ENCODE results near the gene GCNA. TPM values are rescaled to one million over a fixed set of nuclear protein-coding genes. Genes with fewer than 3 reads are reported as not detected.

The GCNA gene
- total RNA-seq, 2 donors from 2014 or later: 4.9 to 10.7 TPM

DNA sequence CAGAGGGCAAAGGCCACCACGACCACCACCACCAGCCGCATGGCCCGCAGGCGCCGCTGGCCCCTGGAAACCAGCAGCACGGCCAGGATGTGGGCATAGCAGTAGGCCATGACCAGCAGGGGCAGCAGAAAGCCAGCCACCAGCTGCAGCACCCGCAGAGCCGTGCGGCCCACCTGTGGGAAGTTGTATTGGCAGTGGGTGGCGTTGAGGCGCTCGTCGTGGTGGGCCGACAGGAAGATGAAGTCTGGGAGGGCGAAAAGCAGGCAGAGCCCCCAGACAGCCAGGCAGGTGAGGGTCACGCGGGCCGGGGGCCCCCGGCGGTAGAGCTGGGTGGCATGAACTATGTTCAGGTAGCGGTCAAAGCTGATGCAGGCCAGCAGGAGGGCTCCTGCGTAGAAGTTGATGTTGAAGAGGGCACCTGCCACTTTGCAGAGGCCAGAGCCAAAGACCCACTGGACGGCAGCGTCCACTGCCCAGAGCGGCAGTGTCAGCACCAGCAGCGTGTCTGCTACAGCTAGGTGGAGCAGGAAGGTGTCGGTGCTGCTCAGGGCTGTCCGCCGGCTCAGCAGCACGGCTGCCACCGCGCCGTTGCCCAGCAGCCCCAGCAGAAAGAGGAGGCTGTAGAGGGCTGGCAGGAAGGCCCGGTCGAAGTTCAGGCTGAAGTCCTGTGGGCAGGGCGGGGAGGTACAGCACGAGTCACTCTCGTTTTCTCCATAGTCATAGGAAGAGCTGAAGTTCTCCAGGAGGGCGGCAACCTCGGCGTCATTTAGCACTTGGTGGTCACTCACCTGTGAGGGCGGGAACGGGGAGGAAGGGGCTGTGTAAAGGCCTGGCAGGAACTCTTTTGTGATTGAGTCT is 38.7 kb downstream of the GCNA start:
- H3K27me3 Mint-ChIP-seq: no peaks in the 10 kb centered on the region
- H3K36me3 Mint-ChIP-seq (ENCODE audit: low read depth): peaks cover 65% of the 10 kb centered on the region
- peak overlapping the region; percentile 93 for H3K27ac Mint-ChIP-seq
- peak overlapping the region; percentile 78 for H3K4me3 Mint-ChIP-seq
- no peaks in the 10 kb centered on the region for H3K9me3 Mint-ChIP-seq
- no peak for ATAC-seq (replicated peaks)
- H3K4me1 Mint-ChIP-seq: peaks cover 19% of the 10 kb centered on the region

DNA sequence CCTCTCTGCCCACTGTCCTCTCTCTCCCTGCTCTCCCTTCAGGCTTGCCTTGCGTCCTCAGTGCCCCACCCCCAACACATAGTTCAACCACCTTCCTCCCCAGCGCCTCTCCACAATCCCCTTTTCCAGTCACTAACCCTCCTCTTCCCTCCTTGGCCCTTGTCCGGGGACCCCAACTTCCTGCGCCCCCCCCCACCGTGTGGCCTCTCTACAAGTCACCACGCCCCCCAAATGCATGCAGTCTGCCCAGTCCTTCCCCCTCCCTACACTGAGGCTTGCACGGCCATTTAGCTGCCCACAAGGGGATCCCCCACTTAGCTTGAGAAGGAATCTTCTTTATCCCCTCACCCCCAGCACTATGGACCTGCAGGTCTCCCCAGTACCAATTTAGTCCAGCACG is 39.5 kb downstream of the GCNA start:
- H3K4me3 Mint-ChIP-seq: peak overlapping the region; percentile 78
- peaks cover 19% of the 10 kb centered on the region for H3K4me1 Mint-ChIP-seq
- peaks cover 56% of the 10 kb centered on the region for H3K36me3 Mint-ChIP-seq (ENCODE audit: low read depth)

DNA sequence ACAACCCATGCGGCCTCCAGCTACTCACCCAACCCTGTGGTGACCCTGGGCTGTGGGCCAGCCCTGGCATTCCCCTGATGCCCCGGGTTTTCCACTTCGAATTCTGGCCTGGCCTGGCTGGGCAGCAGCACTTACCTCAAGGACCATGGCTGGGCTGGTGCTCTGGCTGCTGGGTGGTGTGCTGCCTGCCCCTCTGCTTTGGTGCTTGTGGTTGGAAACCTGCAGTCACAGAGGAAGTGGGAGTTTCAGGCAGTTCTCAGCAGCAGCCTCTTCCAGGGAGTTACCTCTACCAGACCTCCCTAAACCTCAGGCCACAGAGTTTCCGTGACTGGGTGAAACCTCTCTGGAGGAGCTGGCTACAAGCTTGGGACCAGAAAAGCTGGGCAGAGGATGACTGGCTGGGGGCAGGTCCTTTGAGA is 40.1 kb downstream of the GCNA start, which contains the start of gene CXCR3:
Gene CXCR3 (minus strand): TSS at position 209 of the 419 bp plus-strand sequence. CDS start 62 bp downstream, at position 147.
- Mint-ChIP-seq H3K4me1 (peaks cover 21% of the 10 kb centered on the region), H3K36me3 (ENCODE audit: low read depth) (peaks cover 51% of the 10 kb centered on the region), H3K4me3 (peak within 1 kb of the TSS; percentile 78), H3K27ac (peak within 1 kb of the TSS; percentile 93), H3K27me3 (no peaks in the 10 kb centered on the region), H3K9me3 (no peaks in the 10 kb centered on the region)
- peak; percentile 70 for ATAC-seq (replicated peaks)

More for the DNA sequence above, 39.5 kb downstream of the GCNA start:
- Mint-ChIP-seq H3K27ac (peak overlapping the region; percentile 93), H3K27me3 (no peaks in the 10 kb centered on the region), H3K9me3 (no peaks in the 10 kb centered on the region)
- ATAC-seq (replicated peaks): no peak

DNA sequence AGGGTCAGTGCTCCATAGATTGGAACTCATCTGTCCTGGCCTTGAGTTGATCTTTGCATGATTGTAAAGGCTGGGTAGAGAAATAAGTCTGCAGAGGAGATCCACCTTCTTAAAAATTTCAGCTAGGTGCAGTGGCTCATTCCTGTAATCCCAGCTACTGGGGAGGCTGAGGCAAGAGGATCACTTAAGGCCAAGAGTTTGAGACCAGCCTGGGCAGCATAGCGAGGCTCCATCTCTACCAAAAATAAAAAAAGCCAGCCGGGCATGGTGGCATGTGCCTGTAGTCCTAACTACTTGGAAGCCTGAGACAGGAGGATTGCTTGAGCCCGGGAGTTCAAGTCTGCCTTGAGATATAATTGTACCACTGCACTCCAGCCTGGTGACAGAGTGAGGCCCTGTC is 40.5 kb downstream of the GCNA start:
- peaks cover 26% of the 10 kb centered on the region for H3K4me1 Mint-ChIP-seq
- peaks cover 46% of the 10 kb centered on the region for H3K36me3 Mint-ChIP-seq (ENCODE audit: low read depth)
- no peaks in the 10 kb centered on the region for H3K27me3 Mint-ChIP-seq
- H3K27ac Mint-ChIP-seq: peak overlapping the region; percentile 93
- H3K9me3 Mint-ChIP-seq: no peaks in the 10 kb centered on the region
- no peak for ATAC-seq (replicated peaks)
- H3K4me3 Mint-ChIP-seq: peak overlapping the region; percentile 78

DNA sequence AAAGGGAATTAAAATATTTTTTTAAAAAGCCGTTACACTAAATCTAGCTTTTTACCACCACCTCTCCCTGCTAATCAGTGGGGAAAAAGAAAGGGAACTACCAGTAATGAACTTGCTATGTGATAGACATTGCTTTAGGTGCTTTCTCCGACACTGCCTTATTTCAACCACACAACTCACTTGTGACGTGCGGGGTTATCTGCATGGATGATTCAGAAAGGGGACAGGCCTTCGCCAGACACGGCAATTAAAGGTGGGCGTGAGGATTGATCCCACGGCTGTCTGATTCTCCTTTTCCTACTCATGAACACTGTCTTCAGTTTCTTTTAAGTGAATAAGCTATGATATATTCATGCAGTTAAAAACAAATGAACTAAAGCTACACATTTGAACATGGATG is 41.0 kb downstream of the GCNA start:
- H3K4me3 Mint-ChIP-seq: peak overlapping the region; percentile 78
- no peaks in the 10 kb centered on the region for H3K9me3 Mint-ChIP-seq
- H3K27ac Mint-ChIP-seq: peak overlapping the region; percentile 93
- H3K36me3 Mint-ChIP-seq (ENCODE audit: low read depth): peaks cover 42% of the 10 kb centered on the region
- H3K27me3 Mint-ChIP-seq: no peaks in the 10 kb centered on the region
- H3K4me1 Mint-ChIP-seq: peaks cover 26% of the 10 kb centered on the region
- ATAC-seq (replicated peaks): peak; percentile 62

DNA sequence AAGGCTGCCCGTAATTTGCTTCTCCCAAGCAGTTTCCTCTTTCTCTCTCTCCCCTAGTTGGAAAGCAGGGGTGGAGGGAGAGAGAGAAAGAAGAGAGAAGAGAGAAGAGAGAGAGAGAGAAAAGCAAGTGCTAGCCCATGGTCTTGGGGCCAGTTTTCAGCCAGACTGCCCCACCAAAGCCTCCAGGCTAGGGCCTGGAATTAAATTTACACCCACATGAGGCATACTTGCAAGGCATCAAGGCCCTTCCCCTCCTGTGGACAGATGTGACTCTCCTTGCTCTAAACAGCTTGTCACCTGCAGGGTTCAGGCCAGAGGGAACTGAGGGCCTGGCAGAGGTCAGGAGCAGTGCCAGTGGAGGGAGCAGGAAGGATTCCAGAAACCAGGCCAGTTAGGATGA is 41.7 kb downstream of the GCNA start:
- H3K27ac Mint-ChIP-seq: peak overlapping the region; percentile 93
- peak overlapping the region; percentile 78 for H3K4me3 Mint-ChIP-seq
- peaks cover 35% of the 10 kb centered on the region for H3K36me3 Mint-ChIP-seq (ENCODE audit: low read depth)
- H3K9me3 Mint-ChIP-seq: no peaks in the 10 kb centered on the region
- H3K27me3 Mint-ChIP-seq: no peaks in the 10 kb centered on the region
- peaks cover 24% of the 10 kb centered on the region for H3K4me1 Mint-ChIP-seq
- ATAC-seq (replicated peaks): no peak

DNA sequence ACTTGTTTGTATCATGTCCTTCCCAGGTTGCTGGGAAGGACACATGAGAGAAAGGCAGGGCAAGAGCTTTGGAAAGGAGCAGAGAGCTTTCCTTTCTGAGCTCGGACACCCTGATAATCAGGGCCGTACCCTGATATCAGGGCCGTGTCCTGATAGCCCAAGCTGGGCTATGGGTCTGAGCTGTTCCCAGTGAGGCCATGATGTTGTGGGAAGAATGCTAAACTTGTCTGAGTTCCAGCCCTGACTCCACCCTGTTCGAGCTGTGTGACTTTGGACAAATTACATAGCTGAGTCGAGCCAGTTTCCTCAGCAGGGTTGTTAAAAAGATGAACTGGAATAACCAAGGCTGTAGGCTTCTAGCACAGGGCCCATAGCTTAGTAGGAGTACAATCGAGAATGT is 43.4 kb downstream of the GCNA start:
- Mint-ChIP-seq H3K9me3 (no peaks in the 10 kb centered on the region), H3K27ac (no peak overlapping the region), H3K4me1 (peaks cover 13% of the 10 kb centered on the region), H3K4me3 (peak overlapping the region; percentile 67), H3K36me3 (ENCODE audit: low read depth) (peaks cover 19% of the 10 kb centered on the region), H3K27me3 (no peaks in the 10 kb centered on the region)
- no peak for ATAC-seq (replicated peaks)

DNA sequence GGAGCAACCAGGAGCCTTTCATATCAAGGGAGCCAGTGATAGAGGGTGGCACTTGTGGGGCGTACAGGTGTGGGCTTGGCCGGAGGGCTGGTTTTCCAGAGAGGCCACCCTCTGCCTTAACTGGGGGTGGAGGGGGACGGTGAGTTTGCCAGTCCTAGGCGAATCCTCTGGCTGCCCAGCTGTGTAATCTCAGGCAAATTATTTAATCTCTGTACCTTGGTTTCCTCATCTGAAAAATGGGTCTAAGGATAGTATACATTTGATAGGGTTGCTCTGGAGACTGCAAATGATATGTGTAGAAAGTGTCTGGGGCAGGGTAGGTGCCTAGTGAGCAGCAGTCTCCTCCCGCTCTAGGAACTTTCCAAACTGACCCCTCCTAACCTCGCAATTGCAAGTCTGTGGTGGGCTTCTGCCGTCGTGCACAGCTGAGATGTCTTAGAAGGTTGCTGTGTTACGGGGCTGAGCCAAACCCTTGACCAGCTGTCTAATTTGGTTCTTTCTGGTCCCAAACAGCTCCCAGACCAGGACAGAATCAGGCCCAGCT is 43.9 kb downstream of the GCNA start:
- H3K4me1 Mint-ChIP-seq: peaks cover 13% of the 10 kb centered on the region
- ATAC-seq (replicated peaks): no peak
- H3K4me3 Mint-ChIP-seq: peak overlapping the region; percentile 67
- H3K27ac Mint-ChIP-seq: peak overlapping the region; percentile 90
- H3K9me3 Mint-ChIP-seq: no peaks in the 10 kb centered on the region
- H3K36me3 Mint-ChIP-seq (ENCODE audit: low read depth): peaks cover 14% of the 10 kb centered on the region
- no peaks in the 10 kb centered on the region for H3K27me3 Mint-ChIP-seq

DNA sequence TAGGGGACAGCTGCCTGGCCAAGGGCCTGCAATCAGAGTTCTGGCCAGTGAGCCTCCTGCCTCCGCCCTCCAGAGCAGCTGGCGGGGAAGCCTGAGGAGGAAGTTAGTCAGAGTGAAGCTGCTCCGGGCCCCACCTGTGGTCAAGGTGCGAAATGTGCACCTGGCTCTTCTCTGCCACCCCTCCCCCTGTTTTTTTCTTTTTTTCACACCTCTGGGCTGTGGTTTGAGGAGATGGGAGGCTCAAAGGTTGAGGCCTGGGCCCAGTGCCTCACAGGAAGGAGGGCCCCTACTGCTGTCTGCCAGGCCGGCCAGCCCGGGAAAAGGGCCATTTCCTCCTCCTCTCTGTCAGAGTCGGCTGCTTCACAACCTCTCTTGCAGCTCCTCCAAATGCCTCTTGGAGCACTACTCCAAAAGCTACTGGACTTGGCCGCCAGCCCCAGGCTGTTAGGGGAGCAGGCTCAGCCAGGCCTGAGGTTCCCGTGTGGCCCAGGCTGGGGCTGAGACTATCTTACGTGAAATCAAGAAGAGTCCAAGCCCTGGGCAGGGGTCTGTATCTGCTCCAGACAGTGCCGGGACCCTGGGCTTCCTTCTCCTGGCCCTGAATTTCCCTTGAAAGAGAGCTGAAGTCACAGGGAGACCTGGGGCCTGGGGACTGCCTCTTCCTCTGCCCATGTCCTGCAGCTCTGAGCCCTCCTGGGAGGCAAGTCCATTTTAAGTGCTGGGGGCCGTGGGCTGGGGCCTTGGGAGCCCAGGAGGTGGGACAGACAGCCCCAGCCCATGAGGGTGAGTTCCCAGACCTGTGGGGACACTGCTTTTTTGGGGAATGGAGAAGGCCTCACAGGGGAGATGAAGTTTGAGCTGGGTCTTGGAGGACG is 44.6 kb downstream of the GCNA start:
- Mint-ChIP-seq H3K4me3 (peak overlapping the region; percentile 67), H3K27me3 (no peaks in the 10 kb centered on the region), H3K4me1 (peaks cover 13% of the 10 kb centered on the region), H3K9me3 (no peaks in the 10 kb centered on the region), H3K27ac (peak overlapping the region; percentile 90), H3K36me3 (ENCODE audit: low read depth) (peaks cover 7% of the 10 kb centered on the region)
- ATAC-seq (replicated peaks): peak; percentile 44

DNA sequence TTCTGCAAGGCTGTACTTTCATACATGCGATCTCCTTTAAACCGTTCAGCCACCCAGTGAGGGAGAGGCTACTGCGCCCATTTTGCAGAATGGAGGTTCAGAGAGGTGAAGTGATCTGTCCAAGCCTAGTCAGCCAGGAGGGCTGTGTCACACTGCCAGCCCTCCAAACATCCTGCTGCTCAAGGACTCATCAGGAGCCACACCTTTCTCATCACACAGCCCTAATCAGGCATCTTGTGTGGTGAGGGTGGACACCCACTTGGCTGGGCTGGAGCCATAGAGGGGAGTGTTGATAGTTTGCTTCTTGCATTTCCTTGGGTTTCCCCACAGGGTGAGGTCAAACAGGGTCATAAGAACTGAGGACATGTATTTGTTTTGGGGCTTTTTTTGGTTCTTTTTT is 45.5 kb downstream of the GCNA start:
- Mint-ChIP-seq H3K4me3 (peak overlapping the region; percentile 67), H3K4me1 (peaks cover 8% of the 10 kb centered on the region), H3K27me3 (no peaks in the 10 kb centered on the region), H3K27ac (peak overlapping the region; percentile 90), H3K36me3 (ENCODE audit: low read depth) (no peaks in the 10 kb centered on the region), H3K9me3 (no peaks in the 10 kb centered on the region)
- ATAC-seq (replicated peaks): peak; percentile 33

DNA sequence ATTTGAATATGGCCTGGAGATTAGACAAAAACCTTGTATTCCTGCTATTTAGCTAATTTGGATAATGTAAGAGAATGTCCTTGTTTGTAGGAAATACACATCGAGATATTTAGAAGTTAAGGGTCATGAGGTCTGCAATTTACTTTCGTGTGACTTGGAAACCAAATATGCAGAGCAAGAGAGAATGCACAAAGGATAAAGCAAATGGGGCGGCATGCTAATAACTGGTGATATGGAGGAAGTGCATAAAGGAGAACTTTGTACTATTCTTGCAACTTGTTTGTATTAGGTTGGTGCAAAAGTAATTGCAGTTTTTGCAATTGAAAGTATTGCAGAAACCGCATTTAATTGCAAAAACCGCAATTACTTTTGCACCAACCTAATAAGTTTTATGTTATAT is 47.2 kb downstream of the GCNA start:
- no peaks in the 10 kb centered on the region for H3K9me3 Mint-ChIP-seq
- peaks cover 7% of the 10 kb centered on the region for H3K4me1 Mint-ChIP-seq
- ATAC-seq (replicated peaks): no peak
- H3K36me3 Mint-ChIP-seq (ENCODE audit: low read depth): no peaks in the 10 kb centered on the region
- no peak overlapping the region for H3K27ac Mint-ChIP-seq
- no peaks in the 10 kb centered on the region for H3K27me3 Mint-ChIP-seq
- no peak overlapping the region for H3K4me3 Mint-ChIP-seq

DNA sequence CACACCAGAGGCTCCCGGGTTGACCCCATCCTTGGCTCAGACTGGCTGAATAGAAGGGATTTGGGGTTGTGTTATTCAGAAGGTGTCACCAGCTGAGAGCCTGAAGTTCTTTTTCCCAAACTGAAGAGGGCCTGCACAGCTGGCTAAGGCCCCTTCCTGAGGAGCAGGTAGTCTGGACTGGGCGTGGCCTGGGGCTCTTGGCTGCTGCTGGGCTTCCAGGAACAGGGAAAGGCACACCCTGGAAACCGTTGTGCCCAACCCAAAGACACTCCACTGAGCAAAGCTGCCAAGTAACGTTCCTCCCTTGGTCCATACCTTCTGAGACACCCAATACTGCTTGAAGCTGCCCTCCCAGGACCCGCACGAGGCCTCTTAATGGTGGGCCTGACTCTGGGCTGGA is 48.3 kb downstream of the GCNA start:
- ATAC-seq (replicated peaks): no peak
- H3K9me3 Mint-ChIP-seq: no peaks in the 10 kb centered on the region
- H3K4me3 Mint-ChIP-seq: no peak overlapping the region
- peaks cover 7% of the 10 kb centered on the region for H3K4me1 Mint-ChIP-seq
- no peaks in the 10 kb centered on the region for H3K27me3 Mint-ChIP-seq
- no peak overlapping the region for H3K27ac Mint-ChIP-seq
- no peaks in the 10 kb centered on the region for H3K36me3 Mint-ChIP-seq (ENCODE audit: low read depth)

DNA sequence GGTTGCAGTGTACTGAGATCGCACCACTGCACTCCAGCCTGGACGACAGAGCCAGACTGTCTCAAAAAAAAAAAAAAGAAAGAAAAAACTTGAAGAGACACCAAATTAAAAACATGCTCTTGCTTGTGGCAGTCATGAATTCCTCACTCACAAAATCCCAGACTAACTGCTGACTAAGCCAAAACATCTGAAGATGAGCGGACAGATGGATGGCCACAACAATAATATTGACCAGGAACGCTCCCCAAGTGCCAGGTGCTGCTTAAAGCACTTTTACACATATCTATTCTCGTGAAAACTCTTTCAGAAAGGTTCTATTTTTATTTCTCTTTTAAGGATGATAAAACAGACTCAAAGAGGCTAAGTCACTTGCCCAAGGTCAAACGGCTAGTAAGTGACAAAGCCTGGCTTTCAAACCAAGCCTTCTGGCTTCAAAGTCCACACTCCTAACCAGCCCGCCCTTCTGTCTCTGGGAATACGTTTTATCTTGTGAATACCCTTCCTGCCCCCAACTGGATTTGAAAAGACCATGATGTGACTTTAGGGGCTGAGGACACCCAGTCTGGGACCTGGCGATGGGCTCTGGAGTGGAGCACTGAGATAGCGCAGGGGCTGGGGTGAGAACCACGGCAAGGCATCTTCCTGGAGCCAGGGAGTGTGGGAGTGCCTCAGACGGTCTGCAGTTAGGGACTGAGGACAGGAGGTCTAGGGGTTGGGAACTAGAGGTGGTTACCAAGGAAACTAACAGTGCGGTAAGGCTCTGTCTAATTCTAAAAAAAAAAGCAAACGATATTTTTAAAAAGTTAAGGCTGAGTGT is 49.6 kb downstream of the GCNA start:
- no peak overlapping the region for H3K4me3 Mint-ChIP-seq
- no peak for ATAC-seq (replicated peaks)
- no peaks in the 10 kb centered on the region for H3K27me3 Mint-ChIP-seq
- H3K27ac Mint-ChIP-seq: no peak overlapping the region
- H3K9me3 Mint-ChIP-seq: no peaks in the 10 kb centered on the region
- H3K36me3 Mint-ChIP-seq (ENCODE audit: low read depth): no peaks in the 10 kb centered on the region
- H3K4me1 Mint-ChIP-seq: peaks cover 7% of the 10 kb centered on the region

DNA sequence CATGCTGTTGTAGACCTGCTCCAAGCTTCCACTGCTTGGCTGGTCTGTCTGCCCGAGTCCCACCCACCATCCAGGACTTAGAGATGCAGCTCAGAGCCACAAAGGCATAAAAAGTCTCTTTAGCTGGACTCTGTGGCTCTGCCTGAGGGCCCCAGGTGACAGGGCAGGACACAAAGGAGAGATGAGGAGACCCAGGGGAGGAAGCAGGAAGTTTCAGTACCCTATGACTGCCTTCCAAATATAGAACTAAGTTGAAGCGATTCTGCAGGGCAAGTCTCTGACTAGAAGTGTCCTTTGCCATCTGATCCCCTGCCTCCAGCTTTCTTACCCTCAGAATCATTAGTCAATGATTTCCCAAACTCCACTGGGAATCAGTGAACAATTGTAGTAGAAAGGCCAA is 51.2 kb downstream of the GCNA start:
- H3K9me3 Mint-ChIP-seq: no peaks in the 10 kb centered on the region
- no peaks in the 10 kb centered on the region for H3K4me1 Mint-ChIP-seq
- no peak overlapping the region for H3K27ac Mint-ChIP-seq
- ATAC-seq (replicated peaks): no peak
- no peaks in the 10 kb centered on the region for H3K36me3 Mint-ChIP-seq (ENCODE audit: low read depth)
- H3K4me3 Mint-ChIP-seq: no peak overlapping the region
- no peaks in the 10 kb centered on the region for H3K27me3 Mint-ChIP-seq
